IPS-18a (cell line): ENCODE results near the gene TBX6.
A peak's percentile ranks its signal among the peaks of the same experiment; 100 is the strongest.

Experiments used
- H3K27ac ChIP-seq: one replicate; pipeline ENCODE4 v1.5.1; 2013; ENCODE audit warnings: low read length
- H3K27me3 ChIP-seq: one replicate; pipeline ENCODE4 v1.6.1; 2013; ENCODE audit warnings: mild to moderate bottlenecking, low read length; ENCODE audit not compliant: control insufficient read depth, insufficient read depth
- H3K36me3 ChIP-seq: one replicate; pipeline ENCODE4 v1.6.1; 2013; ENCODE audit warnings: low read depth, low read length; ENCODE audit not compliant: control insufficient read depth
- H3K4me1 ChIP-seq: one replicate; pipeline ENCODE4 v1.6.1; 2013; ENCODE audit warnings: low read depth, low read length; ENCODE audit not compliant: control insufficient read depth
- H3K4me3 ChIP-seq: one replicate; pipeline ENCODE4 v1.5.1; 2013; ENCODE audit warnings: low read length
- H3K9ac ChIP-seq: one replicate; pipeline ENCODE4 v1.6.1; 2013; ENCODE audit warnings: mild to moderate bottlenecking, low read length, moderate library complexity
- H3K9me3 ChIP-seq: one replicate; pipeline ENCODE4 v1.6.1; 2013; ENCODE audit warnings: low read depth, low read length; ENCODE audit not compliant: control insufficient read depth

TBX6 gene

DNA sequence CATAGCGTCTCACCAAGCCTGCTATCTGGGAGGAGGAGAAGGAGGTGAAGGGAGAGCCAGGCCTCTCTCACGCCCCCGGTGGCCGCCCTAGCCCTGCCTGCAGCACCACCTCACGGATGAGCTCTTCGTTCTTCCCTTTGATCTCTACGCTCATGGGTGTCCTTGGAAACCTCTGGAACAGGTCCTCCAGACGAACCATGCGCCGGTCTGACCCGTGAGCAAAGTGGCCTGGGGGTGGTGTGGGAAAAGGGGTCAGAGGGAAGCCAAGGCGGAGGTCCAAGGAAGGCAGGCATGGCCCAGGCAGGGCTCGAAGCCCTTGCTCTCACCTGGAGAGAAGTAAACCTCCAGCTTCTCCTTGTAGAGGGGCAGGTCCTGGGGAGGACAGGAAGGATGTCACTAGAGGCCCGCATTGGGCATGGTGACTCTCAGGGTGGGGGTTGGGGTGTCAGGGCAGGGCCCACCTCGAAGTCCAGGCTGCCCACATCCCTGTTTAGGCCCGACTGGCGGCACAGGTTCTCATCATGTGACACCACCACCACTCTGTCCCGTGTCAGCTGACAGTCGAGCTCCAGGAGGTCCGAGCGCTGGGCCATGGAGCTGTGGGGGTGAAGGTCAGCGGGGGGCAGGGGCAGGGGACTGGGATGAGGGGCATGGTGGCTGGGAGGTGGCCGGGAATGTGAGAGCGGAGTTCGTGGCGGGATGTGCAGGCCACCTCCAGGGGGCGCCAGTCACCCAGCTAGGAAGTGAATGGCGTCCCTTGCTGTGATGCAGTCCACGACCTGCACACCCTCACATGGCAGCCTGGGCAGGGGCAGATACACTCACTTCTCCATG lies 20.7 kb upstream of the TBX6 start:
- no peak overlapping the region for H3K27ac ChIP-seq
- no peaks in the 10 kb centered on the region for H3K4me1 ChIP-seq
- no peak overlapping the region for H3K9ac ChIP-seq

DNA sequence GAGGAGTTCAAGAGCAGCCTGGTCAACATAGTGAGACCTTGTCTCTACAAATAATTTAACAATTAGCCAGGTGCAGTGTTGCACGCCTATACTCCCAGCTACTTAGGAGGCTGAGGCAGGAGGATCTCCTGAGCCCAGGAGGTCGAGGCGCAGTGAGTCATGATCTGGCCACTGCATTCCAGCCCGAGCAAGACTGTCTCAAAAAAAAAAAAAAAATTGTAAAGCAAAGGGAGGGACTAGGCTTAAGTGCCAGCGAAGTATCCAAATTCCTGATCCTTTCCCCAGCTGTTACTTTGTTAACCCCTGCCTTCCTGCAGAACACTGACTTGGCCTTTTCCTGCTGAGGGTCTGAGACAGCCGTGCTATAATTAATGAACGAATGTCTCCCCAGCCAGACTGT lies 18.9 kb upstream of the TBX6 start:
- no peak overlapping the region for H3K27ac ChIP-seq
- H3K36me3 ChIP-seq, result peaks cover 3% of the 10 kb centered on the region

More for the DNA sequence above, 20.7 kb upstream of the TBX6 start:
- H3K9me3 ChIP-seq, result no peaks in the 10 kb centered on the region
- H3K27me3 ChIP-seq, result no peaks in the 10 kb centered on the region
- no peak overlapping the region for H3K4me3 ChIP-seq
- H3K36me3 ChIP-seq, result peaks cover 5% of the 10 kb centered on the region

DNA sequence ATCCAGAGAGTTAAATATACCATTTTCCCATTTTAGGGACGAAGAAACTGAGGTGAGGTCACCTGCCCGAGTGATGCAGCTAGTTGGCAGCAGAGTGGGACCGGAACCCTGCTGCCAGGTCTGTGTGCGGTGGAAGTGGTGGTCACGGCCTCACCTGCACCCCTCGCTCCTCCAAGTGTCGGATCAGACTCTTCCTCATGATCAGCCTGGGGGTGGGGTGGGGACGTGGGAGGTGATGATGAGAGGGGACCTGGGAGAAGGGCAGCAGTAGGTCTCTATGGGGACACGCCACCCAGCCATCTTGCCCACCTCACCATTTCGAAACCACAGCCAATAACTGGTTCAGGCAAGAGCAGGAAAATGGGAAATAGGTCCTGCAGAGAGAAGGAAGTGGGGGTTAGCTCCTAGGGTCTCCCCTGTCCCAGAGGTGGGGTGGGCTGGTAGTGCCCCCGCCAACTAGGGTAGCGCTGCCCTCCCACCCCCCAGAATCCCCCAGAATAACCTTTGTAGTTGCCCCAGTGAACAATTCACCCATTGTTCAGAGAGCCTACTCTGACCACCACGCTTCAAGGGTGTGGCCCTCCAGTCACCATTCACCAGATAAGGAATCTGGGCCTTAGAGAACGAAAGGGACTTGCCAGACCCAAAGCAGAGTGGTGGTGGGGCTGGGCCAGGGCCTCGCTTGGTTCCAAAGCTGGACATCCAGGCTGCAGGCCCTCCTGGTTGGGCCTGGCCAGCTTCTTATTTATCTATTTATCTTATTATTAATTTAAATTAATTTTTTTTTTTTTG lies 16.5 kb upstream of the TBX6 start:
- Histone ChIP-seq H3K36me3 (peaks cover 7% of the 10 kb centered on the region), H3K27ac (no peak overlapping the region), H3K9me3 (no peaks in the 10 kb centered on the region), H3K9ac (no peak overlapping the region), H3K4me1 (no peaks in the 10 kb centered on the region), H3K4me3 (no peak overlapping the region), H3K27me3 (no peaks in the 10 kb centered on the region)

More for the DNA sequence above, 18.9 kb upstream of the TBX6 start:
- no peak overlapping the region for H3K9ac ChIP-seq
- no peak overlapping the region for H3K4me3 ChIP-seq
- H3K27me3 ChIP-seq, result no peaks in the 10 kb centered on the region
- no peaks in the 10 kb centered on the region for H3K4me1 ChIP-seq
- H3K9me3 ChIP-seq, result no peaks in the 10 kb centered on the region

DNA sequence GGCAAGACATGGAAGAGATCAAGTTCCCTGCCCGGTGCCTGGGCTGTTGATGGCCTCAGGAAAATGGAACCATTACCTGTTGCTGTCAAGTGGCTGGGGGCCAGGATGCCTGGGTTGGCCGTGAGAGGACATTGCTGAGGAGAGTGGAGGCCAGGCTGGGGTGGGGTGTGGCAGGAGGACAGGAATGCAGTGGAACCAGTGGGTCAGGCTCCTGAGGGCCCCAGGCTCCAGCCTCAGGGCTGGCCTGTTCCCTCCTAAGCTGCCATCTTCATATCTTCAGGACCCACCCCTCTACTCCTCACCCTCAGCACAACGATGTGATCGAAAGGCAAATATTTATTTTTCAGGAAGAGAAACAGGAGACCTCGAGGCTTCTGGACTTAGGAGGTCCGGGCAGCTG lies 12.8 kb upstream of the TBX6 start:
- no peak overlapping the region for H3K27ac ChIP-seq
- H3K4me1 ChIP-seq, result no peaks in the 10 kb centered on the region
- H3K9me3 ChIP-seq, result no peaks in the 10 kb centered on the region
- H3K4me3 ChIP-seq, result no peak overlapping the region
- H3K27me3 ChIP-seq, result no peaks in the 10 kb centered on the region
- peaks cover 7% of the 10 kb centered on the region for H3K36me3 ChIP-seq
- H3K9ac ChIP-seq, result no peak overlapping the region

DNA sequence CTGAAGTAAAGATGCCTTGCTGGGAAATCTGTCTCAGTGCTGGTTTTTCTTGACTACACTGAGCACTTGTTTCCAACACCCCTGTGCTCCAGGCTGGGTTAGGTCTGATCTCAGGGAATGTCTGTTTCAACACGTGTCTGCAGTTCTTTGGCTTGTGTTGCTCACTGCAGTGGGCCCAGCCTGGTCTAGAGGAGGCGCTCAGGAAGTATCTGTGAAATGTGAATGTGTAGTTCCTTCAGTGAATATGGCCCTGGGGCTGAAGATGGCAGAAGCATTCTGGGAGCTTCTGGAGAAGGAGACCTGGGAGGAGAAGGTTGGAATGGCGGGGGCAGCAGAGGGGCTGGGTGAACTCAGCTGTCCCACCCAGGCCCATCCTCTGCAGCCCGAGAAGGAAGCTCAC lies 12.4 kb upstream of the TBX6 start:
- peaks cover 7% of the 10 kb centered on the region for H3K36me3 ChIP-seq
- no peak overlapping the region for H3K27ac ChIP-seq
- H3K4me3 ChIP-seq, result no peak overlapping the region
- H3K9ac ChIP-seq, result no peak overlapping the region
- H3K4me1 ChIP-seq, result no peaks in the 10 kb centered on the region
- H3K9me3 ChIP-seq, result no peaks in the 10 kb centered on the region
- H3K27me3 ChIP-seq, result no peaks in the 10 kb centered on the region

DNA sequence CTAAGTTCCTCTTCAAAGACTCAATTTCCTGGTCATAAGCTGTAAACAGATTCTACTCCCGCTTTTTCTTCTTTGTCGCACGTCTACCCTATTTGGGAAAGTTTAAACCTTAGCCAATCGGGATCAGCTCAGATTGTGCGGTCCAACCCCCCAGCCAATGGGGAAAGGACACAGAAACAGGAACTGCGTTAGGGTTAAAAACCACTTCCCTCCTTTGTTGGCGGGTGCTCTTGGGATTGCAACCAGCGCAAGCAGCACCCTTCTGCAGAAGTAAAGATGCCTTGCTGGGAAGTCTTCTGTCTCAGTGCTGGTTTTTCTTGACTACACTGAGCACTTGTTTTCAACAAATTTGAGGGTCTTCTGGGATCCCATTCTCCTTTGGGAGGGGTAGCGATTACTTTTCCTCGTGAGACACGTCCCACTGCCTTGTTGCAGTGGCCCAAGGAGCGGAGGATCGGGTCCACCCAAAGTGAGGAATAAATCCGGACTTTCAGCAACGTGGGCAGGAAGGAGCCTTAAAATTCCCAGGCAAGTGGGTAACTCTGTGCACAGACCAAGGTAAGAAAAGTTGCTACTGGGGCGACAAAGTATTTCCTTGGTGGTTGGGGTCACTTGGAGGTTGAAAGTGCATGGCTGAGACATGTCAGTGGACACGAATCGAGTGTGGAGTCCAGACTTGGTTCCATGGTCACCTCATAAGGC lies 5.3 kb upstream of the TBX6 start:
- Histone ChIP-seq H3K27me3 (no peaks in the 10 kb centered on the region), H3K9ac (peak overlapping the region; percentile 70), H3K36me3 (no peaks in the 10 kb centered on the region), H3K27ac (no peak overlapping the region), H3K4me1 (peaks cover 5% of the 10 kb centered on the region), H3K4me3 (peak overlapping the region; percentile 52), H3K9me3 (peaks cover 12% of the 10 kb centered on the region)

DNA sequence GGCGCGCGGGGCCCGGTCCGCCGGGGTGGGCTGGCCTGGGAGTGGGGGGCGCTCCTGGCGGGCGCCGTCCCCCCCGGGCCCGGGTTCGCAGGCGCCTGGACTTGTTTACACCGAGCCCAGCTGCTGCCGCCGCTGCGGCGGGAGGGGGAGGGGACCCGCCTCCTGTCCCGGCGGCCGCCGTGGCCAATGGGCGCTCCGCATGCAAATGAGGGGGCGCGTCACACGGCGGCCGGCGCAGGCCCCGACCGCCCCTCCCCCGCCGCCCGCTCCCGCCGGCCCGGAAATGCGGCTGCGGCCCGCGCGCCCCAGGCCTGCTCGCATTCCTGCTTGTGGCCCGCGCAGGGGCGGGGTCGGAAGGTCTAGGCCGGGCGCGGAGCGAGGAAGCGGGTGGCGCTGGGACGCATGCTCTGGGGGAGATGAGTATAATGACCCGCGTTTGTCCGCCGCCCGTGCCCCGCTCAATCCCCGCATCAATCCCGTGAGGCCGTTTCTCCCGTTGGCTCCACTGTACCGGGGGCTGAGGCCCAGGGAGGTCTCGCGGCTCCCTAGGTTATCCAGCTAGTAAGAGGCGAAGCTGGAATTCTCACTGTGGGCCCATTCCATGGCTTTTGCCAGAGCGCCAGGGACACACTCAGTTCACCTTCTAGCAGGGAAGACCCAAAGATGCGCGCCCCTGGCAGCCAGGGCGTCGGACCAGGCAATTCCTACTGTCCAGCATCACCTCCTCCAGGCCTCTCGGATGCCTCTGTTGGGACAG lies 4.6 kb upstream of the TBX6 start, which contains the start of gene YPEL3:
Gene YPEL3 (minus strand): TSS at position 109 of the 757 bp plus-strand sequence. CDS start 731 bp downstream, outside the sequence.
- peaks cover 5% of the 10 kb centered on the region for H3K4me1 ChIP-seq
- no peaks in the 10 kb centered on the region for H3K27me3 ChIP-seq
- H3K4me3 ChIP-seq, result peak within 1 kb of the TSS; percentile 52
- H3K9me3 ChIP-seq, result peaks cover 12% of the 10 kb centered on the region
- no peaks in the 10 kb centered on the region for H3K36me3 ChIP-seq
- H3K9ac ChIP-seq, result peak within 1 kb of the TSS; percentile 70
- H3K27ac ChIP-seq, result peak within 1 kb of the TSS; percentile 76

DNA sequence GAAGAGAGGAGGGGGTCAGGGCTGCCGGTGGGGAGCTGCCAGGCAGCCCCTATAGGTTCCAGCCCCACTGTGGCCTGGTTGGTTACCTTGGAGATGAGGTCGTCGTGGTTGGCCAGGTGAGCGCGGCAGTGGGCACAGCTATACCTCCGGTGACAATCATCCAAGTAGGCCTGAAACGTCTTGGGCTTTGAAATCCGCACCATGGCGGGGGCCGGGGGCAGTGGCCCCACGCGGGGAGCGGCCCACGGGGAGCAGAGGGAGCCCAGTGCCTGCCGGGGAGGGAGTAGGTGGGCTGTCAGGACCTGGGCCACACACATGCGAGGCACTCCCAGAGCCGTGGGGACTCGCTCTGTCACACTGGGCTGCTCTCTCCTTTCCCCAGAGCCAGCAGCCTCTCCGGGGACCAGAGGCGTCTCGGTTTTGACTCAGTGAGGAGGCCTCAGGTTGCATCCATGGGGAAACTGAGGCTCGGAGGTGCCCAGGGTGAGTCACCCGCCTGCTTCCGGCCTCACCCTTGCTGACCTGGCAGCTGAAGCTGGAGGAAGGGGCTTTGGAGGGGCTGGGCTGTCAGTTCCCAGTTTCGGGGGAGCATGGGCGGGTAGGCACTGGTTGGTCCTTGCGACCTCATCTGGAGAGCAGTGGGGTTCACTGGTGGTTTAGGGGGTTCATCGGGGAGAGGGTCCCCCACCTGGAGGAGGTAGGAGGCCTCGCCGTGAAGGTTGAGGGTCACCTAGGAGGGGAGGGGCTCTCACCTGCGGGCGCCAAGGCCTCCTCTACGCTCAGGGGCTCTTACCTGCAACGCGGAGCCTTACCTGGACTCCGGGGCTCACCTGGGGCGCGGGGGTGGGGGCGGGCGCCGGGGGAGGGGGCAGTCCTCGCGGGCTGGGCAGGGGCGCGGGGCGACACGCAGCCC lies 3.7 kb upstream of the TBX6 start:
- H3K9me3 ChIP-seq, result peaks cover 12% of the 10 kb centered on the region
- H3K9ac ChIP-seq, result peak overlapping the region; percentile 48
- H3K27ac ChIP-seq, result no peak overlapping the region
- H3K4me3 ChIP-seq, result peak overlapping the region; percentile 52
- H3K36me3 ChIP-seq, result no peaks in the 10 kb centered on the region
- peaks cover 5% of the 10 kb centered on the region for H3K4me1 ChIP-seq
- H3K27me3 ChIP-seq, result no peaks in the 10 kb centered on the region

DNA sequence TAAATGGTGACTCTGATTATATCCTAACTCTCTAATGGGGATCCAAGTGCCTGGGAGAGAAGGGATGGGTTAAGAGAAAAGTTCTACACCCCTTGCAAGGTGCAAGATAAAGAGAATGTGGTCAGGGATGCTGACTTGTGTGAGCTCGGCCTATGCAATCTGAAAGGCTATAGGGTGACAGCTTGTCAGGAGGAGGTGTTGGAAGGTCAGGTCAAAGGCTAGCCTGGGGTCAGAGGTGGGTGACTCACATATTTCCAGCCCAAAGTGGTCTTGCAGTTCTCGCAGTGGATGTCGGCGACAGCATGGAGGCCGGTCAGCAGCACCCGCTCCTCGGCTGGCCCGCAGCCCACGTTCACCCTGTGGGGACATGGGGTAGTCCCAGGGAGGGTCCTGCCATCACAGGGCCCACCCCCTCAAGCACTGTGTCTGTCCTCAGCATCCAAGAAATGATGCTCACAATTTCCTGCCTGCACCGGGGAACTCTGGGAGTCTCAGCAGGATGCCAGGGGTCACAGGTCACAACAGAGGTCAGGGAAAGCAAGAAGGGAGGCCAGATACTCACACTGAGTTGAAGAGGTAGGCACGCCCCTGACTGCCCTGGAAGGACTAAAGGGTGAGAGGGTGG lies 2.9 kb upstream of the TBX6 start:
- Histone ChIP-seq H3K27ac (no peak overlapping the region), H3K4me1 (peaks cover 5% of the 10 kb centered on the region)

More for the DNA sequence above, 2.9 kb upstream of the TBX6 start:
- H3K27me3 ChIP-seq, result no peaks in the 10 kb centered on the region
- no peaks in the 10 kb centered on the region for H3K36me3 ChIP-seq
- H3K9ac ChIP-seq, result no peak overlapping the region
- no peak overlapping the region for H3K4me3 ChIP-seq
- peaks cover 12% of the 10 kb centered on the region for H3K9me3 ChIP-seq
